T-helper 1 cell (primary cell): ENCODE results near the gene PYGM.

Experiments
- DNase-seq, 5 donors: peaks; one replicate each; pipeline ENCODE4 v3.0.0-alpha.2; 2012 to 2020

PYGM gene

GRCh38 chr11:64734811-64735724, 24.7 kb downstream of the PYGM start:
- DNase-seq = no peak

- DNase-seq = no peak
Measured at GRCh38 chr11:64731601-64732000, 28.2 kb downstream of the PYGM start.

DNA sequence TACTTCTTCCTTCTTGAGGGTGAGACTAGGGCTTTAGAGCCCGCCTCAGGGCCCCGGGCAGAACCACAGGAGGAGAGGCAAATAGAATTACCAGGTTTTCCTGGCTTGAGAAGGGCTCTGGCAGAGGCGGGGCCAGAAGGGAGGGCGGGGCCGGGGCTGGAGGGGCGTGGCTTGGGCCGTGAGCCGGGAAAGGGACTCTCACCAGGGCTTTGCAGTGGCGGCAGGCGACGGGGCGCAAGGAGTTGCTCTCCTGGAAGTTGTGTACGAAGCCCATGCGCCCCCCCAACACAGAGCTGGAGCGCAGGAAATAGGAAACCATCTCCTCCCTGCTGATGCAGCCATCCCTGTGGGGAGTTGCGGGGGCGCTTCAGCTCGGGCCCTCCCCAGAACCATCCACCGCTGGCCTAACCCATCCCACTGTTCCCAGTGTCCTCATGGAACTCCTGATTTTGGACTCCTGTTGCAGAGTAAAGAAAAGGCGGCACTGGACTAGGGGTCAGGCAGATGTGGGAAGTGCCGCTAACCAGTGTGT, 29.9 kb downstream of the PYGM start:
- peak in 1 of 5 donors; percentile 17 for DNase-seq

DNA sequence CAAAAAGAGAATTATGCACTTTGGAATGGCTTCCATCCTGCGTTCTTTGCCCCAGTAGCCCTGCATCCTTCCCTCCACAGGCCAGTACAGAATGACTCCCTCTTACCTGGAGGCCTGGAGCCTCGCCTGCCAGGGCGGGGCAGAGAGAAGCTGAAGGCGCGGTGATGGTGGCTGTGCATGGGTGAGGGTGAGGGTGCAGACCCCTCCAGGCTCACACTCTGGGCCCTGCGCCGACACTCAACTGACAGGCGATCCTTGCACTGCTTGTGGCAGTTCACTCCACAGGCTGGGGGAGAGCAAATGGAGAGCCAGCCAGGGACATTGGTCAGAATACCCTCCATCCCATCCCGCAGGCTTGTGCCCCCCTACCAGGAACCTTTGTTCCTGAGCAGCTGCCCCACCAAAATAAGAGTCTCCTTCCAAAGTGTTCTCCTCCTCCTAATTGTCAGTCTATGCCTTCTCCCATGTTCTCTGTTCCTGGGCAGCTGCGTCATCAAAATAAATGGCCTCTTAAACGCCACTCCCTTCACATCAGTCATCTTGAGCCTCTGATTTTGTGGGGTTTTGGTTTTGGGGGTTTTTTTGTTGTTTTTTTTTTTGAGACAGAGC, 30.9 kb downstream of the PYGM start:
- peak in 1 of 5 donors; percentile 3 for DNase-seq

DNA sequence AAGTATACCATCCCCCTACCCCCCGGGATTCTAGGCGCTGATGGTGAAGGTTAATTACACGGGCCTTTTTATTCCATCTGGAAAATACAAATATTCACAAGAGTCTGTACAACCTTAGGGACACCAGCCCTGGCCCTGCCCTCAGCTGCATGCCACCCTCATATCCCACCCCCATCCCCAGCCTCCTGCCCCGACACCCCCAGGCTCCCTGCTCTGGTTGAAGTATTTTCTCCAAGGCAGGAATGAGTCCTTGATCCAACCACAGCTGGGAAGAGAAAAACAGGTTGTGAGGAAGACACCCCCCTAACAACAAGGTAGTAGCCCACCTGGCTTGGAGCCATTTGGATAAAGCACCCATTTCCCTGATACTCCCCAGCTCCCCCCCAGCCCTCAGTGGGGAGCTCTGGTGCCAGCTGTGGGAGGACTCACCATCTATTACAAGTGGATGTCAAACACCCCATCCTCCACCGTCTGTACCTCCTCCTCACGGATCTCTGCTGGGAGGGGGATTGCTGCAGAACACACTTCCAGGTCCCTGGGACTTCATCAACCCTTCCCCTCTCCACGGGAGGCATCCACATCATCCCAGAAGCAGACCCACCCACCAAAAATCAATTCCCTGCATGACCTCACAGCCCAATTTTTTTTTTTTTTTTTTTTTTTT, 32.8 kb downstream of the PYGM start:
- no peak for DNase-seq

GRCh38 chr11:64726211-64726641, 33.5 kb downstream of the PYGM start:
- DNase-seq = peak in 1 of 5 donors; percentile 3

DNA sequence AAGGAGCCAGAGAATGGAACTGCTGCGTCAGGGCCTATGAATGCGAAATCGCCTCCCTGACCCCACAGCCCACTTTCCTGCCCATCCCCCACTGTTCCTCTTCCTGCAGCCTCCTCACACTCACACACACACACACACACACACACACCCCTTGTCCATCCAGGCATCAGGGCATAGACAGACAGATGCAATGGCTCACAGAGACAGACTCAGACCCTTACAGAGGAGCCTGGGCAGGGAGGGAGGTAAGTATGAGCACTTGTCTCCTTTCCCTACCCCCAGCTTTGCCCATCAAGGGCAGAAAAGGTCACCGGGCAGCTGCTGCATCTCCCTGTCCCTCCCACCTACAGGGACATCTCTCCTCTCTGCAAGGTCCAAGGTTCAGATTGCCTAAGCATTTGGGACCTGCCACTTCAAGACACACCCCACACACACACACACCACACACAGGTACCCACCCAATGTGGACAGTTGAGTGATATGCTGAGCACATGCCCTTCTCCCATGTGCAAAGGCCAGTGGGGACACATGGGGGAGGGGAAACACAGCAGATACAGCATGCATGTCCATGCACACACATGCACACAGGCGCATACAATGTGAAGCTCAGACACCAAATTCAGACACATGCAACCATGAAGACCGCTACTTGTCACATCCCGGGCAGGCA, 34.8 kb downstream of the PYGM start:
- DNase-seq = peak in 1 of 5 donors; percentile 5

GRCh38 chr11:64723907-64724862, 35.6 kb downstream of the PYGM start:
- DNase-seq = peak in 1 of 5 donors; percentile 8

- peak; percentile 73 to 92 (median 80) for DNase-seq
Measured at GRCh38 chr11:64723117-64723906, 36.5 kb downstream of the PYGM start, which contains the start of gene NRXN2. TSS of gene NRXN2 (minus strand) at chr11:64723197. CDS start at chr11:64713699, 9,498 bp downstream.

- DNase-seq = no peak
Measured at GRCh38 chr11:64722141-64723065, 37.4 kb downstream of the PYGM start.

DNA sequence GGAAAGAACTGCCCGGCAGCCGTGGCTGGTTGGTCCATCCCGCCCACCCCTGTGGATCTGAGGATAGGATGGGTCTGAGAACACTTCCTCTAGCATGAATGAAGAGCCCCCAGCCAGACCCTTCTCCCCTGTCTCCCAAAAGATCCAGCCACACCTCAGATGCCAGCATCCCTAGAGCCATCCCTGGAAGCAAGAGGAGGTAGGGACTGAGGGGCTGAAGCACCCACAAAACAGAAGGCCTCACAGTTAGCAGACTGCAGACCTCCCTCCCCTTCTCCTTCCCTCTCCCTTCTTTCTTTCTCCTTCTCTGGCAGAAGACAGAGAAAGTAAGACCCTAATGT, 38.4 kb downstream of the PYGM start:
- DNase-seq = no peak

DNA sequence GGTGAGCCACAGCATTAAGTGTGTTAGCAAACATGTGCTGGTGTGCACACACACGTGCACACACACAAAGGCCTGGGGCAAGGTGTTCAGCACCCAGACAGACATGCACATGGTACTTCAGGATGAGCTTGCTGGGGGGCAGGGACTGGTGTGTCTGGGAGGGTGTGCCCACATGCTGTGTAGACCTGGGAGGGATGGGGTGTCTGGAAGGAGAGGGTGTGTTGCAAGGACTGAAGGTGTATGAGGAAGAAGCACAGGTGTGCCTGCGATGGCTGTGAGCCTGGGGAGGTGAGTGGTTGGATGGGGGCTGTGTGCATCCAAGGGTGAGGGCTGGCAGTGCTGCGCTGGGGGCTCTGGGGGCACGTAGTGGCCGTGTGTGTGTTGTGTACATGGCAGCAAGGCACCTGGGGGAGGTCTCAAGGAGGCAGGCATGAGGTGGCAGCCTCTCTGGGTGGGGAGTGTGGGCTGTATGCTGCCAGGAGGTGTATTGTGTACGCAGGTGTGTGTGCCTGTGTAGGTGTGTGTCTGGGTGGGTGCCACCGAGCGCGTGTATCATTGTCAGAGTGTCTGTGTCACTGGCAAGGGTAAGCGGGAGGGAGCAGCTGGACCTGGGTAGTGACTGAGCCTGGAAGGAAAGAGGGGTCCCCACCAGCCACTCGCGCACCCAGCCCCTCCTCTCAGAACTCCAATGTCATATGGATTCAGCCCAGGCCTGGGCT, 39.0 kb downstream of the PYGM start:
- DNase-seq = no peak

- no peak for DNase-seq
Measured at GRCh38 chr11:64720167-64720566, 39.6 kb downstream of the PYGM start.

DNA sequence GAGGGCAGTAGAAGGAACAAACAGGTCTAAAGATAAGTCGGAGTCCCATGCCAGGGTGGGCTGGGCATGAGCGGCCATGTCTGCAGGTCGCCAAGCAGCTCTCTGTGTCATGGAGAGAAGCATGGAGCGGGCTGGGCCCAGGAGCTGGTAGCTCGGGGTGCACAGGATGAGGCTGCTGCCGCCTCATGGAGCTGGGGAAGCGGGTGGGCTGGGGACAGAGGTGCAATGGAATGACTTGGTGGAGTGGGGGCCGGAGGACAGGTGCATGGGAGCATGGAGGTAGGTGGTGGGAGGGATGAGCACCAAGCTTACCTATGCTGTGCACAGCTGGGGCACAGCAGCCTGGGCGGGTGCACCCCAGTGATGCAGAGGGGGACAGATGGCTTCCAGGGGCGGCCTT, 40.4 kb downstream of the PYGM start:
- DNase-seq = no peak

DNA sequence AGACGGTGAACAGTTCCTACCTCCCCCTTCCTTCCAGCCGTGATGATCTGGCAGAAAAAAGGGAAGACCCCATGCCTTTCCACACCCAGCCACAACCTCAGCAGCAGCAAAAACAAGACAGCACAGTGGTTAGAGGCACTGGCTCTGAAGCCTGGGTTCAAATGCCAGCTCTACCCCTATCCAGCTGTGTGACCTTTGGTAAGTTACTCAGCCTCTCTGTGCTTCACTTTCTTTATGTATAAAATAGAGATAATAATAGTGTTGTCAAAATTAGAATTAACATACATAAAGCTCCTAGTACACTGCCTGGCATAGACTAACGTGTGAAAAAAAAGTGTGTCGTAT, 41.0 kb downstream of the PYGM start:
- no peak for DNase-seq

GRCh38 chr11:64718084-64718779, 41.5 kb downstream of the PYGM start:
- no peak for DNase-seq

DNA sequence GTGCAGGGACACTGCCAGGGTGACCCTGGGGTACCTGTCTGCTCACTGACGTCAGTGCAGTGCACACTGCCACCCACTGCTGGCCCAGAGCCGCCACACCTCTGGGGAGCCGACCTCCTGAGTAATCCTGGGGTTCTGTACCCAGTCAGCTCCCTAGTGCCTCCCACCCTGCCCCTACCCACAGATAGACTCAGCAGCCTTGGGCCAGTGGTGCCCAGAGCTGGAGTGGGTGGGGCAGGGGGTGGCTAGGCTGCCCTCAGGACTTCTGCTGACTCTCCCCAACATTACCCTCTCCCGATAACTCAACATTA, 42.6 kb downstream of the PYGM start:
- DNase-seq = no peak

- no peak for DNase-seq
Measured at GRCh38 chr11:64716473-64717267, 43.1 kb downstream of the PYGM start.
